KOPT-K1 (cell line): Measurements from ENCODE around the gene ZBED4.
"Not testable (repeated sequence)": the region's sequence is repeated elsewhere in the genome, so short reads cannot be mapped to it uniquely, and the experiment has no call there.

Source experiments
- H3K27ac ChIP-seq: fragments of 200-600 bp; sonication (generic); 2 replicates; pipeline ENCODE4 v1.5.1; 2016; ENCODE audit warnings: antibody characterized with exemption, mild to moderate bottlenecking, low read depth, low read length; ENCODE audit not compliant: poor library complexity, severe bottlenecking
- H3K36me3 ChIP-seq: fragments of 200-600 bp; sonication (generic); 2 replicates; pipeline ENCODE4 v1.5.1; 2017; ENCODE audit warnings: antibody characterized with exemption, mild to moderate bottlenecking, low read length, moderate library complexity; ENCODE audit not compliant: insufficient read depth
- H3K9me3 ChIP-seq: fragments of 200-600 bp; sonication (generic); 2 replicates; pipeline ENCODE4 v1.5.1; 2017; ENCODE audit warnings: antibody characterized with exemption, low read length, mild to moderate bottlenecking; ENCODE audit not compliant: insufficient read depth, poor library complexity, severe bottlenecking

ZBED4 gene

GRCh38 chr22:49852898-49853894, at the start of gene ZBED4:
Gene ZBED4, plus strand, starts transcription at chr22:49853844. Its CDS starts 29,819 bp downstream, at chr22:49883663.
- H3K27ac ChIP-seq = peak within 1 kb of the TSS; percentile 100
- H3K9me3 ChIP-seq = no peaks in the 10 kb centered on the region
- H3K36me3 ChIP-seq = peaks cover 9% of the 10 kb centered on the region; the same call in 1 of the 2 replicates

GRCh38 chr22:49807129-49807528, 46.5 kb upstream of the ZBED4 start:
- peaks cover 90% of the 10 kb centered on the region for H3K36me3 ChIP-seq
- no peaks in the 10 kb centered on the region for H3K9me3 ChIP-seq
- no peak overlapping the region for H3K27ac ChIP-seq

- H3K27ac ChIP-seq = peak overlapping the region; percentile 12
- no peaks in the 10 kb centered on the region for H3K9me3 ChIP-seq
- H3K36me3 ChIP-seq = peaks cover 88% of the 10 kb centered on the region
Observed at GRCh38 chr22:49807780-49808708, 45.6 kb upstream of the ZBED4 start.

- H3K9me3 ChIP-seq = no peaks in the 10 kb centered on the region
- H3K36me3 ChIP-seq = peaks cover 85% of the 10 kb centered on the region
Observed at GRCh38 chr22:49810363-49811019, 43.2 kb upstream of the ZBED4 start.

GRCh38 chr22:49811020-49811791, 42.4 kb upstream of the ZBED4 start:
- peaks cover 86% of the 10 kb centered on the region for H3K36me3 ChIP-seq
- H3K9me3 ChIP-seq = no peaks in the 10 kb centered on the region
- peak overlapping the region; percentile 13 for H3K27ac ChIP-seq

More at GRCh38 chr22:49810363-49811019, 43.2 kb upstream of the ZBED4 start:
- peak overlapping the region; percentile 13 for H3K27ac ChIP-seq

GRCh38 chr22:49812838-49813237, 40.8 kb upstream of the ZBED4 start:
- Histone ChIP-seq H3K36me3 (peaks cover 86% of the 10 kb centered on the region), H3K9me3 (no peaks in the 10 kb centered on the region), H3K27ac (no peak overlapping the region)

- Histone ChIP-seq H3K36me3 (peaks cover 86% of the 10 kb centered on the region), H3K9me3 (no peaks in the 10 kb centered on the region), H3K27ac (no peak overlapping the region)
Observed at GRCh38 chr22:49814164-49814686, 39.4 kb upstream of the ZBED4 start.

GRCh38 chr22:49814856-49815255, 38.8 kb upstream of the ZBED4 start:
- H3K36me3 ChIP-seq = peaks cover 87% of the 10 kb centered on the region

GRCh38 chr22:49815641-49816091, 38.0 kb upstream of the ZBED4 start:
- H3K9me3 ChIP-seq = no peaks in the 10 kb centered on the region
- H3K36me3 ChIP-seq = peaks cover 89% of the 10 kb centered on the region
- H3K27ac ChIP-seq = no peak overlapping the region

More at GRCh38 chr22:49814856-49815255, 38.8 kb upstream of the ZBED4 start:
- H3K9me3 ChIP-seq = no peaks in the 10 kb centered on the region
- H3K27ac ChIP-seq = no peak overlapping the region

GRCh38 chr22:49817359-49817758, 36.3 kb upstream of the ZBED4 start:
- no peak overlapping the region for H3K27ac ChIP-seq
- H3K9me3 ChIP-seq = no peaks in the 10 kb centered on the region
- H3K36me3 ChIP-seq = peaks cover 95% of the 10 kb centered on the region

GRCh38 chr22:49820984-49821383, 32.7 kb upstream of the ZBED4 start:
- Histone ChIP-seq H3K9me3 (no peaks in the 10 kb centered on the region), H3K36me3 (peaks cover 97% of the 10 kb centered on the region), H3K27ac (no peak overlapping the region)

GRCh38 chr22:49821741-49822140, 31.9 kb upstream of the ZBED4 start:
- not testable (repeated sequence) for H3K27ac ChIP-seq, H3K9me3 ChIP-seq
- peaks cover 90% of the 10 kb centered on the region for H3K36me3 ChIP-seq

- no peaks in the 10 kb centered on the region for H3K9me3 ChIP-seq
- H3K27ac ChIP-seq = no peak overlapping the region
- peaks cover 73% of the 10 kb centered on the region for H3K36me3 ChIP-seq
Observed at GRCh38 chr22:49823289-49824045, 30.2 kb upstream of the ZBED4 start.
